Measurements from ENCODE around the gene SOAT2. TPM values are rescaled to one million over a fixed set of nuclear protein-coding genes. Genes with fewer than 3 reads are reported as not detected.
"Not testable (repeated sequence)": the region's sequence is repeated elsewhere in the genome, so short reads cannot be mapped to it uniquely, and the experiment has no call there.

The SOAT2 gene
- polyA plus RNA-seq, 6 donors from 2014 or later, result not detected

- not testable (repeated sequence) for H3K36me3 Mint-ChIP-seq; H3K4me3 Mint-ChIP-seq; ATAC-seq (ENCODE audit: low read depth in 2 of 2); H3K9me3 Mint-ChIP-seq; H3K4me1 Mint-ChIP-seq; DNase-seq; H3K27me3 Mint-ChIP-seq
- peak overlapping the region in 1 of 6 donors; percentile 42 for H3K27ac Mint-ChIP-seq
Observed at GRCh38 chr12:53112431-53112830, 9.1 kb downstream of the SOAT2 start.

DNA sequence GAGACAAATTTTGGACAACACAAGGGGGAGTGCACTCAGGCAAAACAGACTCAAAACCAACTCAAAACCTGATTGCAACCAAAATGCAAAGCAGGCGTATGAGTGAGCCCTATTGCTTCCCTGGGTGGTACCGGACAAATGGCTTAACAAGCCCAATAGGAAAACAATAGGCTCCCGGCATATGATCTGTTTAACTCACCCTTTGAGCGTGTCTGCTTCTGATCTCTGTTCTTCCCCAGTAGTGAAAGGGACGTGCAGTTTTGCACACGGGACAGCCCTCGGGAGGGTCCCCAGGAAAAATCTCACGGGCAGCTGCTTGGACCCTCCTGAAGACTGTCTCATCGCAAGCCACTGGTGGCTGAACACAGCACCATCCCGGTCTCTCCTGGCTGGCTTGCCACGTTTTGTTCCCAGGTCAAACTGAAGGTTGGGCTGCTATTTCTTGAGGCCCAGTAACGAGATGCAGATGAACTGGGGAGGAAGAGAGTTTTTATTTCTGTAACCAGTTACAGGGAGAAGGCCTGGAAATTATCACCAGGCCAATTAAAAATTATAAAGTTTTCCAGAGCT lies 9.9 kb downstream of the SOAT2 start:
- no peaks in the 10 kb centered on the region for H3K36me3 Mint-ChIP-seq
- H3K27ac Mint-ChIP-seq, result no peak overlapping the region
- H3K27me3 Mint-ChIP-seq, result peaks cover 0 to 4% (median 0%) of the 10 kb centered on the region in 3 donors
- no peak overlapping the region for H3K4me3 Mint-ChIP-seq
- no peaks in the 10 kb centered on the region for H3K4me1 Mint-ChIP-seq
- no peaks in the 10 kb centered on the region for H3K9me3 Mint-ChIP-seq
- DNase-seq (no peak), ATAC-seq (ENCODE audit: low read depth in 2 of 2) (no peak)

DNA sequence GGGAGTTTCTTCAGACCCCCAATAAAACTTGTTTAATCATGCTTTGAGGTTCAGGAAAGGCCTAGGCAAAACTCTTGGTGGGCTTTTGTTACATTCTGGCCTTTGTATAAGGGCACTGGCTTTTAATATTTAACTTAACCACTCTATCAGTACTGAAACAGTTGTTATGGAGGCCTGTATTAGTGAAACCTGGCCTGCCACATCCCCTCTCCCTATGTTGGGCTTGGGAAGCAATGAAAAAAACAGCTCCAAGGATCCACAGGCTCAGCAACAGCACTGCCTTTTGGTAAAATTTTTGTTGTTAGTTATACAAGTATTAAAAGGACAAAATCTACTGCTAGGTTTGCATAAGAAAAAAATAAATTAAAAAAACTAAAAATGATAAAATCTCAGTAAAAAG lies 10.7 kb downstream of the SOAT2 start:
- no peak for DNase-seq
- no peak overlapping the region for H3K4me3 Mint-ChIP-seq
- peaks cover 0 to 4% (median 0%) of the 10 kb centered on the region in 3 donors for H3K27me3 Mint-ChIP-seq
- no peaks in the 10 kb centered on the region for H3K9me3 Mint-ChIP-seq
- H3K27ac Mint-ChIP-seq, result no peak overlapping the region
- no peaks in the 10 kb centered on the region for H3K4me1 Mint-ChIP-seq
- no peak for ATAC-seq (ENCODE audit: low read depth in 2 of 2)
- no peaks in the 10 kb centered on the region for H3K36me3 Mint-ChIP-seq

- ATAC-seq (ENCODE audit: low read depth in 2 of 2) (no peak), DNase-seq (no peak)
- Mint-ChIP-seq H3K4me1 (no peaks in the 10 kb centered on the region), H3K4me3 (no peak overlapping the region), H3K27ac (peak overlapping the region in 1 of 6 donors; percentile 63), H3K36me3 (no peaks in the 10 kb centered on the region), H3K9me3 (no peaks in the 10 kb centered on the region), H3K27me3 (peaks cover 0 to 4% (median 0%) of the 10 kb centered on the region in 3 donors)
Observed at GRCh38 chr12:53115112-53115890, 12.0 kb downstream of the SOAT2 start.

GRCh38 chr12:53115891-53116648 lies 12.8 kb downstream of the SOAT2 start:
- ATAC-seq (ENCODE audit: low read depth in 2 of 2) (no peak), DNase-seq (no peak)
- Mint-ChIP-seq H3K4me1 (no peaks in the 10 kb centered on the region), H3K27ac (peak overlapping the region in 1 of 6 donors; percentile 22), H3K36me3 (no peaks in the 10 kb centered on the region), H3K27me3 (peaks cover 0 to 4% (median 0%) of the 10 kb centered on the region in 3 donors), H3K9me3 (no peaks in the 10 kb centered on the region), H3K4me3 (no peak overlapping the region)

DNA sequence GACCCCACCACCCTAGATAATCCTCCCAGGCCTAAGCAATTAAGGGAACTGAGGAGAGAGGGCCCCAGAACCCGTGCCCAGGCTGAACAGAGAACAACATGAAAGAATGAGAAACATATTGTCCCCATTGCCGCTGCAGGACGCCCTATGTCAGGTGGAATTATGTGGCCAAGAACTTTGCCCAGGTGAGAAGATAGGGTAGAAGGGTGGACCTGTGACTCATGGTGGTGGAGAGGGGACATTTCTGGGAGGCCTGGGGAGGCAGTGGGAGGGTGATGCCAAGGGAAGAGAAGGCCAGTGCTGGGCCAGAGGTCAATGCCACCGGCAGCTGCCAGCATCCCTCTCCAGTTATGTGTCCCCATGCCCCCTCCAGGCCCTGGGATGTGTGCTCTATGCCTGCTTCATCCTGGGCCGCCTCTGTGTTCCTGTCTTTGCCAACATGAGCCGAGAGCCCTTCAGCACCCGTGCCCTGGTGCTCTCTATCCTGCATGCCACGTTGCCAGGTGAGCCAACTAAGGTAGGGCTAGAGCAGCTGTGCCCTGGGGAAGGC lies 15.5 kb downstream of the SOAT2 start:
- no peak for DNase-seq
- H3K27ac Mint-ChIP-seq, result no peak overlapping the region
- ATAC-seq (ENCODE audit: low read depth in 2 of 2), result no peak
- H3K4me1 Mint-ChIP-seq, result no peaks in the 10 kb centered on the region
- no peaks in the 10 kb centered on the region for H3K27me3 Mint-ChIP-seq
- no peaks in the 10 kb centered on the region for H3K9me3 Mint-ChIP-seq
- no peaks in the 10 kb centered on the region for H3K36me3 Mint-ChIP-seq
- H3K4me3 Mint-ChIP-seq, result no peak overlapping the region

DNA sequence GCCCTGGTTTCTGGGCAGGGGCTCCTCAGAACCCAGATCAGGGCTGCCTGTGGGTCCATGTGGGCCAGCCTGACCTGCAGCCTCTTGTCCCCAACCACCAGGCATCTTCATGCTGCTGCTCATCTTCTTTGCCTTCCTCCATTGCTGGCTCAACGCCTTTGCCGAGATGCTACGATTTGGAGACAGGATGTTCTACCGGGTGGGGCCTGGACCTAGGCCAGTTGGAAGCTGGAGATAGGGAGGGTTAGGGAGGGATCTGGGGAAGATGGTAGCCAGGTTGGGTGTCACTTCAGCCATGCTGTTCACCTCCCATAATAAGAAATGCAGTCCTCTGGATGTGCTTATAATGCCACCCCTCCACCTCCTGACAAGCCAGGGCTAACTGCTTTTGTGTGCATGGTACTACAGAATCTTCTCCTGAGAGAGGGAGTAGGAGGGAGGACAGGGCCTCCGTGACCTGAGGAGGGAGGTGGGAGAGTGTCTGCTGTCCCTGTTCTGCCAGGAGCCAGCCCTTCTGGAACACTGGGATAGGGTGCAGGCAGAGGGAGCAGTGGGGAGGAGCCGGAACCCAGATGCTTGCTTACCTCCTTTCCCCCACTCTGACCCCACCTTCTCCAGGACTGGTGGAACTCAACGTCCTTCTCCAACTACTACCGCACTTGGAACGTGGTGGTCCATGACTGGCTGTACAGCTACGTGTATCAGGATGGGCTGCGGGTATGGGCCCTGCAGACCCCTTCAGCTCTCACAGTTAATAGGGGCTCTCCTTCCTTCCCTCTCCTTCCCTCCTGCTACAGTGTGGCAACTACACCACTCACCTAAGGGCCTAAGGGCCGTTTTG lies 17.6 kb downstream of the SOAT2 start:
- Mint-ChIP-seq H3K27me3 (peaks cover 4 to 5% (median 5%) of the 10 kb centered on the region in 3 donors), H3K36me3 (no peaks in the 10 kb centered on the region), H3K4me1 (no peaks in the 10 kb centered on the region), H3K27ac (no peak overlapping the region), H3K9me3 (no peaks in the 10 kb centered on the region), H3K4me3 (no peak overlapping the region)
- DNase-seq (no peak), ATAC-seq (ENCODE audit: low read depth in 2 of 2) (no peak)

DNA sequence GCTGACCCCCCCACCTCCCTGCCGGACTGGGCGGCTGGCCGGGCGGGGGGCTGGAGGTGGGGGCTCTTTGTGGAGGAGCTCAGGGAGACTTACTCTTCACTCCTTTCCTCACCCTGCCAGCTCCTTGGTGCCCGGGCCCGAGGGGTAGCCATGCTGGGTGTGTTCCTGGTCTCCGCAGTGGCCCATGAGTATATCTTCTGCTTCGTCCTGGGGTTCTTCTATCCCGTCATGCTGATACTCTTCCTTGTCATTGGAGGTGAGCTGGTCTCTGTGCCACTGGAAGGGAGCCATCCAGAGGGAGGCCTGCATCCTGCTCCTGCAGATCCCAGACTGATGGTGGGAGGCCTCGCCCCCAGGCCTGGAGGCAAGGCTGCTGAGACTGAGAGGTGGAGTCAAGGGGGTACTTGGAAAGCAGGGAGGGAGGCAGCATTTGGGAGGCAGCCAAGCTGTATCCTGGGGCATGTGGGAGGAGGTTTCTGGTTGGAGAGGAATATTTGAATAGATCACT lies 19.7 kb downstream of the SOAT2 start:
- Mint-ChIP-seq H3K36me3 (no peaks in the 10 kb centered on the region), H3K27me3 (peaks cover 5 to 16% (median 7%) of the 10 kb centered on the region in 3 donors), H3K9me3 (no peaks in the 10 kb centered on the region), H3K4me3 (peak overlapping the region in 1 of 8 donors; percentile 57), H3K4me1 (no peaks in the 10 kb centered on the region), H3K27ac (peak overlapping the region in 1 of 6 donors; percentile 87)
- ATAC-seq (ENCODE audit: low read depth in 2 of 2) (no peak), DNase-seq (no peak)

- H3K27me3 Mint-ChIP-seq, result peaks cover 5 to 17% (median 11%) of the 10 kb centered on the region in 3 donors
- H3K9me3 Mint-ChIP-seq, result no peaks in the 10 kb centered on the region
- peak overlapping the region in 1 of 6 donors; percentile 2 for H3K27ac Mint-ChIP-seq
- DNase-seq (no peak), ATAC-seq (ENCODE audit: low read depth in 2 of 2) (no peak)
- H3K4me3 Mint-ChIP-seq, result no peak overlapping the region
- H3K36me3 Mint-ChIP-seq, result no peaks in the 10 kb centered on the region
- H3K4me1 Mint-ChIP-seq, result no peaks in the 10 kb centered on the region
Observed at GRCh38 chr12:53123578-53124351, 20.5 kb downstream of the SOAT2 start.

DNA sequence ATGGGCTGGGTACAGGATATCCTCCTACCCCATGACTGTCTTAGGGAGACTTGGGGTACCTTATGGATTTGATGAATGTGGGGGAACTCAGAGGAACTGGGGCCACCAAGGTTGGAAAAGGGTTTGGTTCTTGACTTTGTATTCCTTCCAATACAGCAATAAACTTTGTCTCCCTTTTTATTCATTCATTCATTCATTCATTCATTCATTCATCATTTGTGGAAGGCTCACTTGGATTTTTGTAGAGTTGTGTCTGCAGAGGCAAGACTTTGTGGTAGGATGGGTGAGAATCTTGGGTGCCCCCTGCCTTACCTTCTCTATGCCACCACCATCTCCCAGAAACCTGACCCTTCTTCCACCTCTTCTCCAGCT lies 21.1 kb downstream of the SOAT2 start:
- peaks cover 3 to 4% (median 4%) of the 10 kb centered on the region in 3 donors for H3K4me1 Mint-ChIP-seq
- H3K27ac Mint-ChIP-seq, result peak overlapping the region in 1 of 6 donors; percentile 2
- H3K36me3 Mint-ChIP-seq, result no peaks in the 10 kb centered on the region
- no peaks in the 10 kb centered on the region for H3K9me3 Mint-ChIP-seq
- no peak for DNase-seq
- H3K4me3 Mint-ChIP-seq, result no peak overlapping the region
- ATAC-seq (ENCODE audit: low read depth in 2 of 2), result no peak
- peaks cover 8 to 23% (median 17%) of the 10 kb centered on the region in 3 donors for H3K27me3 Mint-ChIP-seq

DNA sequence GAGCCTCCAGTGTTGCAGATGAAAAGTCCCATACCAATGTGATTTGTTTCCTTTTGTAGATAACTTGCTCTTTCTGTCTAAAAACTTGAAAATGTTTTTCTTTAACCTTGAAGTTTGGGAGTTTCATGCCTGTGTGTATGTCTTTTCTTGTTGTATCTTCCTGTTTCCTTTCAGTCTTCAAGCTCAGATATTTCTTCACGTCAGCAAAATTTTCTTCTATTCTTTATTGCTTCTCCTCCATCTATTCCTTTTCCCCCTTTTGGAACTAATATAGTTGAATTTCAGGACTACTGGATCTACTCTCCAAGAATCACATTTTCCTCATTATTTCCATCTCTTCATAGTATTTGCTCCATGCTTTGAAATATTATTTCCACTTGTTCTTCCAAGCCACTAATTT lies 23.9 kb downstream of the SOAT2 start:
- ATAC-seq (ENCODE audit: low read depth in 2 of 2), result no peak
- Mint-ChIP-seq H3K36me3 (no peaks in the 10 kb centered on the region), H3K4me3 (no peak overlapping the region), H3K27ac (peak overlapping the region in 1 of 6 donors; percentile 21), H3K9me3 (no peaks in the 10 kb centered on the region), H3K27me3 (peaks cover 8 to 31% (median 26%) of the 10 kb centered on the region in 3 donors), H3K4me1 (peaks cover 7 to 12% (median 8%) of the 10 kb centered on the region in 3 donors)
- DNase-seq, result no peak
